CD4-positive, alpha-beta T cell treated with Interleukin-15 for 1 hour (primary cell): ENCODE results near the gene MPV17.

Experiments
- DNase-seq: peaks from one replicate; pipeline ENCODE4 v3.0.0-alpha.2; 2020

The MPV17 gene

DNA sequence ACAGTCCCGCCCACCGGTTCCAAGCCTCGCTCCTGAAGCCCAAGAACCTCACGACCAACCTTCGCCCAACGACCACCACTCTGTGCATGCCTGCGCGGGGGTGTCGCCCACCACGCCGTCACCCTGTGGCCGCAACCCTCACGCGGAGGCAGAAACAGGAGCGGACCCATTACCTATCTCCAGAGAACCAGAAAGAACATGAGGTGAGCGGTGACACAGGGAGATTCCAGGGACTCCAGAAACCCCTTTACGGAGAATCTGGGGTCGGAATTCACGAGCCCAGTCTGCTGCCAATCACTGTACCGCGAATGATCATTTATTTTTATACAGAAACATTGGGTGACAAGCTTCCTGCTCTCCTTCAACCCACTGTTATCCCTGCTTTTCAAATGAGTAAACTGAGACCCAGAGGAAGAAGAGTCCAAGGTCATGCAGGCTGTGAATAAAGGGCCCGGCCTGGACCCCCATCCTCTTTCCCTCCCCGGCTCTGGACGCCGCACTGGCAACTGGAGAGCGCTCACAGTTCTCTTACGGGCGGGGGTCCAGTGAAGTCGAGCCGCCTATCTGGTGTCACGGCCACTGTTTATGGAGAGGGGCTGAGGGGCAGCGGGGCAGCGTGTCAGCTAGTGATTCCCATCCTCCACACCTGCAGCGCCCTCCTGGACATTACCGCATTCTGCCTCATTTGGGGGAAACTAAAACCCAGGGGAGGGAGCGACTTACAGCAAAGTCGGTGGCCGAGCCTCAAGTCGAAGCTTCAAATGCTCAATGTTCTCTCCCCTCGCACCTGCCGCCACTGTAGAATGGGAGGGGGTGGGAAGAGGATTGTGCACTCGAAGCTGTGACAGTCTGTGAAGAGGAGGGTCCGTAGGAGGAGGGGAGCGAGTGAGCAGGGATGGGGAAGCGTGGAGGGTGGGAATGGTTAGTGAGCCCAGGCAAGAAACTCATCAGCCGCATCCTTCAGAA lies 59.3 kb downstream of the MPV17 start:
- DNase-seq = no peak

- DNase-seq = peak; percentile 76
Observed at GRCh38 chr2:27262379-27263286, 60.3 kb downstream of the MPV17 start, which contains the start of gene SLC30A3. Gene SLC30A3, minus strand, starts transcription at chr2:27263047. Its CDS starts 141 bp downstream, at chr2:27262906.

DNA sequence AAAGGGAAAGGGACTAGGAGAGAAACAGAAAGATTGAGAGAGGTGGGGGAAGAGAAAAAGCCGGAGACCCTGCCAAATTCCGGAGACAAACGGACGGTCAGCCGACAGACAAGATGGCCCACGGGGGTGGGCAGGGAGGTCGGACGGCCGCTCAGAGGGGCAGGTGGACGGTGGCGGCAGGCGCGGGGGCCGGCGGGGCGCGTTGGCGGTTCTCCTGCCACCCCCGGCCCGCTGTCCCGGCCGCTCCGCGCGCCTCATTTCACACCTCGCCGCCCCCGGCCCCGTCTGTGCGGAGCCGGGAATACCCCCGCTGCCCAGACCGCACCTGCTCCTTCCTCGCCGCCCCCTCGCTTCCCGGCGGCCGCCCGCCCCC lies 61.0 kb downstream of the MPV17 start:
- DNase-seq = no peak

- no peak for DNase-seq
Observed at GRCh38 chr2:27261241-27261925, 61.5 kb downstream of the MPV17 start.
